ENCODE results near the gene STAT5A.
"Not testable (repeated sequence)": the region's sequence is repeated elsewhere in the genome, so short reads cannot be mapped to it uniquely, and the experiment has no call there.

GRCh38 chr17:42299361-42299760 lies 11.1 kb downstream of the STAT5A start:
- not testable (repeated sequence) for TF ChIP-seq POLR2AphosphoS5 (IDR thresholded peaks at IDR 0.05; ENCODE audit: low read depth); CTCF (IDR thresholded peaks at IDR 0.05; ENCODE audit: insufficient read depth, low read length); GABPA (IDR thresholded peaks at IDR 0.05; ENCODE audit: low read depth); SPI1 (IDR thresholded peaks at IDR 0.05; ENCODE audit: borderline replicate concordance, low read depth)
- TF ChIP-seq, protein P1, sequence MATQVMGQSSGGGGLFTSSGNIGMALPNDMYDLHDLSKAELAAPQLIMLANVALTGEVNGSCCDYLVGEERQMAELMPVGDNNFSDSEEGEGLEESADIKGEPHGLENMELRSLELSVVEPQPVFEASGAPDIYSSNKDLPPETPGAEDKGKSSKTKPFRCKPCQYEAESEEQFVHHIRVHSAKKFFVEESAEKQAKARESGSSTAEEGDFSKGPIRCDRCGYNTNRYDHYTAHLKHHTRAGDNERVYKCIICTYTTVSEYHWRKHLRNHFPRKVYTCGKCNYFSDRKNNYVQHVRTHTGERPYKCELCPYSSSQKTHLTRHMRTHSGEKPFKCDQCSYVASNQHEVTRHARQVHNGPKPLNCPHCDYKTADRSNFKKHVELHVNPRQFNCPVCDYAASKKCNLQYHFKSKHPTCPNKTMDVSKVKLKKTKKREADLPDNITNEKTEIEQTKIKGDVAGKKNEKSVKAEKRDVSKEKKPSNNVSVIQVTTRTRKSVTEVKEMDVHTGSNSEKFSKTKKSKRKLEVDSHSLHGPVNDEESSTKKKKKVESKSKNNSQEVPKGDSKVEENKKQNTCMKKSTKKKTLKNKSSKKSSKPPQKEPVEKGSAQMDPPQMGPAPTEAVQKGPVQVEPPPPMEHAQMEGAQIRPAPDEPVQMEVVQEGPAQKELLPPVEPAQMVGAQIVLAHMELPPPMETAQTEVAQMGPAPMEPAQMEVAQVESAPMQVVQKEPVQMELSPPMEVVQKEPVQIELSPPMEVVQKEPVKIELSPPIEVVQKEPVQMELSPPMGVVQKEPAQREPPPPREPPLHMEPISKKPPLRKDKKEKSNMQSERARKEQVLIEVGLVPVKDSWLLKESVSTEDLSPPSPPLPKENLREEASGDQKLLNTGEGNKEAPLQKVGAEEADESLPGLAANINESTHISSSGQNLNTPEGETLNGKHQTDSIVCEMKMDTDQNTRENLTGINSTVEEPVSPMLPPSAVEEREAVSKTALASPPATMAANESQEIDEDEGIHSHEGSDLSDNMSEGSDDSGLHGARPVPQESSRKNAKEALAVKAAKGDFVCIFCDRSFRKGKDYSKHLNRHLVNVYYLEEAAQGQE (IDR thresholded peaks at IDR 0.05; ENCODE audit: insufficient replicate concordance, low read depth), result not testable (repeated sequence)
